ENCODE measurements around the gene IRF2BPL. TPM values are rescaled to one million over a fixed set of nuclear protein-coding genes. Genes with fewer than 3 reads are reported as not detected.

IRF2BPL gene
- 20.8 and 24.7 TPM in 2 replicates for total RNA-seq (2014; rRNA removed; shearing (Covaris generic))

- DNase-seq (ENCODE audit: low spot score): peak; percentile 94
These were observed at the start of gene IRF2BPL for GRCh38 chr14:77028384-77029231. Gene IRF2BPL, minus strand, starts transcription at chr14:77028708. Its CDS starts 916 bp downstream, at chr14:77027792.

DNA sequence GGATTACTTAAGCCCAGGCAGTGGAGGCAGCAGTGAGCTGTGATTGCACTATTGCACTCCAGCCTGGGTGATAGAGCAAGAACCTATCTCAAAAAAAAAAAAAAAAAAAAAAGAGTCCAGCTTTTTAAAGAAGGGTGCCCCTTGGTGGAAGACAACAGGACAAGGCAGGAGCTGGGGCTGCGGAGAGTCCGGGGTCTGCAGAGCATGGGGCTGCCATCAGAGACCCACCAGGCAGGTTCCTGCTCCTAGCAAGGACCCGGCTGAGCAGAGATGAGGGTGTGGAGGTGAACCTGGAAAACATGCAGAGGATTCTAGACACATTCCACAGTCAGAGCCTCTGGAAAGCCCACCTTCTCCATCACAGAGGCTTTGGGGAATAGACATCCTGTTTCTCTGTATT, 48.5 kb upstream of the IRF2BPL start:
- DNase-seq (ENCODE audit: low spot score): no peak

DNA sequence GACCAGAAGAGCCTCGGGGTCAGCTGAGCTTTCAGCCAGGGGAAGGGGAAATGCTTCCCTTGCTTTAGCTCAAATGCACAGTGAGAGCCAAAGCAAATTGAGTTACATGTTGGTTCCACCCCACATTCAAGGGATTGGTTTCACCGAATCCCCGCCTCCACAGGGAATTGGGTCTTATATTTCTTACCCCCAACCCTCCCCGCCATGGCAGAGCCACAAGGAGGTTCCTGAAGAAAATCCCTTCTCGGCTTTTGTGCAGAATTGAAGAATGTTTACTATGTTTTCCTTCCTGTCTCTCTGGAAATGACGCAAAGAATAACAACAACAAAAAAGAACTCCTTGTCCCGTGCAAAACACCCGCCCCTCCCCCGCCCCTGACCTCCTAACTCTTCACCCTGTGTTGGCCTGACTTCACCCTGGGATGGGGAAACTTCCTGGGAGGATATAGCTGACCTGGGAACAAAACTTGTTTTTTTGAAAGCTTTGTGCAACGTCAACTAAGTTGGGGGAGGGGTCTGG, 47.7 kb upstream of the IRF2BPL start:
- DNase-seq (ENCODE audit: low spot score): no peak

- no peak for DNase-seq (ENCODE audit: low spot score)
These were observed 46.5 kb upstream of the IRF2BPL start for GRCh38 chr14:77074969-77075368.

DNA sequence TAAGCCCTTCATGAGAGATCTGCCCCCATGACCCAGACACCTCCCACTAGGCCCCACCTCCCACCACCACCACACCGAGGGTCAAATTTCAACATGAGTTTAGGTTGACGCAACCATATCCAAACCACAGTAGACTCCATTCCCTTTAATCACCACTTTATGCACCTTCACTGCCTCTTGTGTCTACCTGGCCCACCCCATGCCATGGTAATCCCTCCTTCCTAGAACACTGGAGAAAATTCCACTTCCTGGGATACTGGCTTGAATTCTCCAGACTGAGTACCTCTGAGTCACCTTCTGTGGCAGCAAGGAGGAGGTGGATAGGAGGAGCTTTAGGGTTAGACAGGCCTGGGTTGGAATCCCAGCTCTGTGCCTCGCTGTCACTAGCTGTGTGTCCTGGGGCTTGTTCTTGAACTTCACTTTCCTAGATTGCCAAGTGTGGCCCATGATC, 43.5 kb upstream of the IRF2BPL start:
- DNase-seq (ENCODE audit: low spot score): no peak

GRCh38 chr14:77069551-77069950, 41.0 kb upstream of the IRF2BPL start:
- DNase-seq (ENCODE audit: low spot score): no peak

DNA sequence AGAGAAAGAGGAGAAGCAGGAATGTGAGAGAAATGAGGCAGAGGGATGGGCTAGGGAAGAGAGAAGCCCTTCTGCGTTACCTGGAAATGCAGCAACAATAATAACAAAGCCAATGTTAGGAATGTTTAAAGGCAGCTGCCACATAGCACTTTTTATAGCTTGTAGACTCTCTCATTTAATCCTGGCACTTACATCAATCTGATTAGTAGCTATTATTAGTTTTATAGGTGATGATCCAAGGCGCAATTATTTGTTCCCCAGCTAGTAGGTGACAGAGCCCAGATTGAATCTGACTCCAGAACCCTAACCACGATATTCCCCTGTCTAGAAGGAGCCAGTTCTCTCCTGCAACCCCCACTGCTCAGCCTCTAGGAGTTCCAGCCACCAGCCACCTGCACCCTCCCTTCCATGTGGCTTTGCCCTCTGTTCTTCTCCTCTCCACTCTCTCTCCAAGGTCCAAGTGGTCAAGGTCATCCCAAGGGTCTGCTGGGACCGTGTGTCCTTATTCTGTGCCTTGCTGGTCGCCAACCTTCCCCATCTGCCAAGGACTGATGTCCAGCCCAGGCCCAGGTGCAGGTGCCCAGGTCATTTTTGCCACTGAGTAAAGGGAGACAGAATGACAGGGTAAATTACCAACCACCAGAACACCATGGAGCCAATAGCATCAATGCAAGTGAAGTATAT, 40.2 kb upstream of the IRF2BPL start:
- no peak for DNase-seq (ENCODE audit: low spot score)

DNA sequence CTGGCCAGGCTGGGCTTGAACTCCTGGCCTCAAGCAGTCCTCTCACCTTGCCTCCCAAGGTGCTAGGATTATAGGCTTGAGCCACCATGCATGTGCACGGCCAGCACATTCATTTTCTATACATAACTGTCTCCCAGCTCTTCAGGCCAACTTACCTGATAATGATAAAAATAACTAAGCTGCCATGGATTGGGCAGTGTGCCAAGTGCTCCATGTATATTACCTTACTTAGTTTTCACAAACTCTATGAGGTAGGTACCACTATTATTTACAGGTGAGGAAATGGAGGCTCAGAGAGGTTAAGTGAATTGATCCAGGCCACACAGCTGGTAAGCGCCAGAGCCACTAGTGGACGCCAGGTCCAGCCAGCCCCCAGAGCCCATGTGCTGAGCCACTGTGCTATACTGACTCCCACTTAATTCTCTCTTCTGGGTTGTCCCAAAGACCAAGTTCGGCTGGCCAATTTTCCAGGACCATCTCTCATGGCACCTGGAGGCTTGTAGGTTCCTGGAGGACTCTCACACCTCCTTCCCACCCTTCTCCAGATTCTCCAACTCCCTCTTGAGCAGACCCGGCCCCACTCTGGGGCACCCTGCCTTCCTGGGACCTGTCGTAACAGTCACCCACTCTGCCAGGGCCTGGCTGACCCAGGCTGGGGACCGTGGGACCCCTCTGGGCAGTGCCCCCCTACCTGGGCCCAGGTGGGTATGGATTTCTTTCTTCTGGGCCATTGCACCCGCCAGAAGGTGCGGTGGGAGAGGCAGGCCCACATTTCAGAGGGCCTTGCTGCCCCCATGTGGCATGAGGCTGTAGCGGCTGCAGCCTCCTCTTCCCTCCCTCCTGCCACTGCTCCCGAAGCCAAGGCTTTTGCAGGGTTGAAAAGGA, 39.4 kb upstream of the IRF2BPL start:
- peak; percentile 54 for DNase-seq (ENCODE audit: low spot score)

DNA sequence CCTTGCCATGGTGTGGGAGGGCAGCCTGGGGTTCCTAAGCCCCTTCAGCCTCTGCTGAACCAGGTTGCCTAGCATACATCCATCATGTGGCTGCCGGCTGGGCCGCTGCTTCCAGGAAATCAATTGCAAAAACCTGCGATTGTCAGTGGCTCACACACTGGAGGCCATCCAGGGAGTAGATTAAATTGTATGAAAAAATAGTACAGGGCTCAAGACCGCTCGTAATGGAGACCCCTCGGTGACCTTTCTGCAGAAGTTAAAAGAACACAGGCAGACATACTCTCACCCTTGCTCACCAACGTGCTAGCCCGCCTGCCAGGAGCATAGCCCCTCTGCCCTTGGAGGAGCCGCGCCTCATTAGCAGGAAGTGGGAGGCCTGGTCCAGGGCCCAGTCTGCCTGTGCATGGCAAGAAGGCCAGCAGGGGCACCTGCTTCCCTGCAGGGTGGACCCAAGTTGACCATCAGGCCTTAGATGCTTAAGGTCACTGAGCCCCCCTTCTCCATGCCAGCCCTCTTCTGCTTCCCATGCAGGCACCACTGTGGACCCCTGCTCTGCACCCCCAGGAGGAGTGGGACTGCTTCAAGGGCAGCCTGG, 38.2 kb upstream of the IRF2BPL start:
- no peak for DNase-seq (ENCODE audit: low spot score)

GRCh38 chr14:77065851-77066577, 37.5 kb upstream of the IRF2BPL start:
- DNase-seq (ENCODE audit: low spot score): no peak

DNA sequence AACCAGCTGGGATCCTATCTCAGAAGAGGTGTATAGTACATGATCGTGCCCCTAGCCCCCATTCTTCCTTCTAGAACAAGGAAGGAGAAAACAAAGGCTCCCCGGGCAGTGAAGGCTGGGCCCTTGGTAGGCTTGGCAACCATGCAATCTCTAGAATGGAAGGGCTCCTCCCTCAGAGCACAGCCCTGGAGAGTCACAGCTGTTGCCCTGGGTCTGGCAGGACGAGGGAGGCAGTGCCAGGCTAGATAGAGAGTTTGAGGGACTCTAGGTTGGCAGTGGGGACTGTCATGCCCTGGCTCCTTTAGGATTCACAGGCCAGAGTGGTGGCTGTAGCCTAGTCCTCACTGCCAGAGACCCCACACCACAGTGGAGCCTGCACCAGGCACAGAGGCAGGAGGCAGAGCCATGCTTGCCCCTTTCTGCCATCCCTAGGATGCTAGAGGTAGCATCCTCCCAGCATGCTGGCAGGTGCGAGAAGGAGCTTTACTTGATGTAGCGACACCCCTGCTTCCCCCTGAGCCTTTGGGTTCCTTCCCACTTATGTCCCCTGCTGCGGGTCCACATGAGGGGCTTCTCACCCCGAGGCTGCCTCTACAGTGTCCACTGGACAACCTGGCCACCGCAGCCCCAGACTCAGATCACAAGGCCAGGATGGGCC, 36.1 kb upstream of the IRF2BPL start:
- no peak for DNase-seq (ENCODE audit: low spot score)

- DNase-seq (ENCODE audit: low spot score): no peak
These were observed 35.2 kb upstream of the IRF2BPL start for GRCh38 chr14:77063571-77064171.

GRCh38 chr14:77062261-77062660, 33.8 kb upstream of the IRF2BPL start:
- no peak for DNase-seq (ENCODE audit: low spot score)

- DNase-seq (ENCODE audit: low spot score): no peak
These were observed 33.2 kb upstream of the IRF2BPL start for GRCh38 chr14:77061630-77062257.

DNA sequence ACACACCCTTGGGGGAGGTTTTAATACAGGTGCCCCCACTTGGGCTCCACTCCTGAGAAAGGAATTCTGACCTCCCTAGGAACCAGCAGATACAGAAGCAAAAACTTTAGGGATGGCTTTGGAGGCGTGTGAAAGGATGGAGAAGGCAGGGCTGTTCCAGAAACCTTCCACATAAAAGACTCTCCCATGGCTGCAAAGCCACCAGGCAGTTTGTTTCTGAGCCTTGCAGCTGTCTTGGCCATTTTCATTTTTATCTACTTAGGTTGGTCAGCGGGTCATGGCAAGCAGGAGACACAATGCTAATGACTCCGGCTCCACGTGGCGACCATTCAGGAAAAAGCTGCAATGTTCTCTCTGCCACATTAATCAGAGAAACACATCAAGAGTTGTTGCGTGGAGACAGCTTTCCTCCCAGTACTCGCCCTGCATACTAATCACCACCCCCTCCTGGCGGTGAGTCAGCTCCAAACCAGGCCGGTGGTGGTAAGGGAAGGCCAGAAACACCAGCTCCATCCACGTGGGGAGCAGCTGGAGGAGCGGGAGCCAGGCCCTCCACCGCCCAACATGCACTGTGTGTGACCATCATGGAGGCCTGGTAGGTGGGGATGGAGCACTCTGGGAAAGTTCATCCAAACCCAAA, 30.9 kb upstream of the IRF2BPL start:
- DNase-seq (ENCODE audit: low spot score): peak; percentile 80

- DNase-seq (ENCODE audit: low spot score): no peak
These were observed 30.3 kb upstream of the IRF2BPL start for GRCh38 chr14:77058785-77059184.

- DNase-seq (ENCODE audit: low spot score): no peak
These were observed 29.6 kb upstream of the IRF2BPL start for GRCh38 chr14:77058117-77058516.

DNA sequence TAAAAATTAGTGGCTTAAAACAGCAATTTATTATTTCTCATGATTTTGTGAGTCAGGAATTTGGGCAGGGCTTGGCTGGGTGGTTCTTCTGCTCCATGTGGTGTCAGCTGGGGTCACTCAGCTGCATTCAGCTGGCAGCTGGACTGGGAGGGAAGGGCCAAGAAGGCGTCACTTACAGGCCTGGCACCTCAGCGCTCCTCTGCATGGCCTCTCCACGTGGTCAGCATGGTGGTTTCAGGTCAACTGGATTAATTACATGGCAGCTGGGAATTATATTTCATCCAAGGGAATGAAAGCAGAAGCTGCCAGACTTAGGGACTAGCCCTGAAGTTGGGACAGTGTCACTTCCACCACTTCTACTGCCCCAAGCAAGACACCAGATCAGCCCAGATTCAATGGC, 27.5 kb upstream of the IRF2BPL start:
- DNase-seq (ENCODE audit: low spot score): peak; percentile 50

GRCh38 chr14:77055306-77055705, 26.8 kb upstream of the IRF2BPL start:
- DNase-seq (ENCODE audit: low spot score): no peak
